Activated CD8-positive, alpha-beta T cell treated with anti-CD3 and anti-CD28 coated beads, Interleukin-2, amount 10 ng/mL, durations not matched to agents 7 days and 5 days (primary cell): ENCODE results near the gene INAFM1. TPM values are rescaled to one million over a fixed set of nuclear protein-coding genes. Genes with fewer than 3 reads are reported as not detected.
A peak's percentile ranks its signal among the peaks of the same experiment; 100 is the strongest.

Experiments
- ATAC-seq: fragments of 150-1000 bp; cut with Tn5 transposase; one replicate; pipeline ENCODE4 v1.10.0; 2021; ENCODE audit warnings: moderate library complexity
- CTCF ChIA-PET: fragments of 350-600 bp; sonication (Branson Sonifier 250); formaldehyde crosslinking; loops from one replicate; lab custom pipeline; 2021; ENCODE audit warnings: antibody characterized with exemption; lab: Charles Lee
- POLR2A ChIA-PET: fragments of 350-600 bp; sonication (Branson Sonifier 250); formaldehyde crosslinking; loops from one replicate; lab custom pipeline; 2021; ENCODE audit warnings: antibody characterized with exemption; lab: Charles Lee
- DNase-seq: peaks from one replicate; pipeline ENCODE4 v3.0.0-alpha.2; 2020
- H3K27ac Mint-ChIP-seq: one replicate; pipeline ENCODE4 v1.8.0; 2021; ENCODE audit warnings: mild to moderate bottlenecking, mixed read lengths
- H3K27me3 Mint-ChIP-seq: one replicate; pipeline ENCODE4 v1.8.0; 2021; ENCODE audit warnings: low read depth, mixed read lengths
- H3K36me3 Mint-ChIP-seq: one replicate; pipeline ENCODE4 v1.8.0; 2021; ENCODE audit warnings: low read depth, mixed read lengths
- H3K4me1 Mint-ChIP-seq: one replicate; pipeline ENCODE4 v1.8.0; 2021; ENCODE audit warnings: low read depth, mixed read lengths
- H3K4me3 Mint-ChIP-seq: one replicate; pipeline ENCODE4 v1.8.0; 2021; ENCODE audit warnings: mild to moderate bottlenecking, mixed read lengths
- H3K9me3 Mint-ChIP-seq: one replicate; pipeline ENCODE4 v1.8.0; 2022; ENCODE audit warnings: mixed read lengths; ENCODE audit not compliant: insufficient read depth
- total RNA-seq, 2 experiments: library from RNA; stranded (reverse); gene quantifications; one replicate each; pipeline ENCODE4 v1.2.3, GENCODE V29; 2021

The INAFM1 gene
- total RNA-seq, 2 experiments from 2014 or later, result 12.9 to 14.3 TPM

GRCh38 chr19:47230921-47231214, 43.8 kb upstream of the INAFM1 start, which contains the start of gene BBC3:
Gene BBC3, minus strand, starts transcription at chr19:47231199. Its CDS starts 2,768 bp downstream, at chr19:47228431.
- ChIA-PET POLR2A (no interaction called here), CTCF (no interaction called here)
- H3K27me3 Mint-ChIP-seq, result peaks cover 3% of the 10 kb centered on the region
- peak within 1 kb of the TSS; percentile 72 for H3K4me3 Mint-ChIP-seq
- H3K4me1 Mint-ChIP-seq, result peaks cover 28% of the 10 kb centered on the region
- H3K36me3 Mint-ChIP-seq, result peaks cover 6% of the 10 kb centered on the region
- H3K9me3 Mint-ChIP-seq, result no peaks in the 10 kb centered on the region
- peak within 1 kb of the TSS; percentile 87 for H3K27ac Mint-ChIP-seq
- ATAC-seq (no peak), DNase-seq (no peak)

- ChIA-PET POLR2A (interaction anchor here (0.8 to 1.5 kb wide), 5 partner anchors 8 to 120 kb away, joined by 3 to 12 read pairs (median 3); partner anchors contain the start of genes CCDC9 and ZC3H4), CTCF (interaction anchor here (1.4 to 4.7 kb wide), 4 partner anchors 13 to 86 kb away, joined by 4 to 58 read pairs (median 15); no protein-coding TSS in a partner anchor)
- DNase-seq, result peak; percentile 92
- Mint-ChIP-seq H3K27me3 (peaks cover 3% of the 10 kb centered on the region), H3K4me1 (peaks cover 28% of the 10 kb centered on the region), H3K27ac (peak overlapping the region; percentile 87), H3K4me3 (peak overlapping the region; percentile 72), H3K36me3 (peaks cover 6% of the 10 kb centered on the region), H3K9me3 (no peaks in the 10 kb centered on the region)
- peak; percentile 52 for ATAC-seq
Observed at GRCh38 chr19:47231215-47232054, 43.2 kb upstream of the INAFM1 start.

- ATAC-seq (no peak), DNase-seq (no peak)
- CTCF ChIA-PET, result interaction anchor here (0.9 to 4.7 kb wide), 6 partner anchors 11 to 87 kb away, joined by 4 to 58 read pairs (median 8); no protein-coding TSS in a partner anchor
- Mint-ChIP-seq H3K27me3 (peaks cover 3% of the 10 kb centered on the region), H3K27ac (peak overlapping the region; percentile 87), H3K36me3 (peaks cover 4% of the 10 kb centered on the region), H3K4me1 (peaks cover 20% of the 10 kb centered on the region), H3K9me3 (no peaks in the 10 kb centered on the region), H3K4me3 (peak overlapping the region; percentile 72)
- POLR2A ChIA-PET, result interaction anchor here (0.7 to 1.5 kb wide), 7 partner anchors 9 to 121 kb away, joined by 3 to 12 read pairs (median 3); partner anchors contain the start of genes CCDC9 and ZC3H4
Observed at GRCh38 chr19:47232422-47233211, 42.1 kb upstream of the INAFM1 start.

- Mint-ChIP-seq H3K4me1 (peaks cover 36% of the 10 kb centered on the region), H3K27me3 (peaks cover 3% of the 10 kb centered on the region), H3K4me3 (no peak overlapping the region), H3K9me3 (no peaks in the 10 kb centered on the region), H3K36me3 (peaks cover 4% of the 10 kb centered on the region), H3K27ac (no peak overlapping the region)
- CTCF ChIA-PET, result interaction anchor here (4.7 kb wide), 1 partner anchor 8 kb away, joined by 58 read pairs; no protein-coding TSS in a partner anchor
- DNase-seq (no peak), ATAC-seq (no peak)
- POLR2A ChIA-PET, result interaction anchor here (1.2 kb wide), 1 partner anchor 10 kb away, joined by 3 read pairs; no protein-coding TSS in a partner anchor
Observed at GRCh38 chr19:47236072-47236675, 38.5 kb upstream of the INAFM1 start.

GRCh38 chr19:47239152-47239551, 35.5 kb upstream of the INAFM1 start:
- Mint-ChIP-seq H3K27me3 (peaks cover 3% of the 10 kb centered on the region), H3K27ac (peak overlapping the region; percentile 80), H3K36me3 (no peaks in the 10 kb centered on the region), H3K4me3 (peak overlapping the region; percentile 67), H3K9me3 (no peaks in the 10 kb centered on the region), H3K4me1 (peaks cover 29% of the 10 kb centered on the region)
- no peak for ATAC-seq
- ChIA-PET CTCF (interaction anchor here (1.1 to 2.8 kb wide), 4 partner anchors 8 to 108 kb away, joined by 3 to 16 read pairs (median 4); partner anchors contain the start of gene SAE1), POLR2A (interaction anchor here (0.7 to 1.5 kb wide), 3 partner anchors 11 to 81 kb away, joined by 3 to 6 read pairs (median 4); no protein-coding TSS in a partner anchor)
- DNase-seq, result peak; percentile 40

GRCh38 chr19:47239610-47240296, 34.9 kb upstream of the INAFM1 start:
- H3K27ac Mint-ChIP-seq, result peak overlapping the region; percentile 45

GRCh38 chr19:47240556-47240955, 34.1 kb upstream of the INAFM1 start:
- POLR2A ChIA-PET, result interaction anchor here (1.1 kb wide), 1 partner anchor 14 kb away, joined by 7 read pairs; no protein-coding TSS in a partner anchor
- ATAC-seq (no peak), DNase-seq (no peak)
- Mint-ChIP-seq H3K27ac (no peak overlapping the region), H3K27me3 (no peaks in the 10 kb centered on the region), H3K4me1 (peaks cover 42% of the 10 kb centered on the region), H3K9me3 (no peaks in the 10 kb centered on the region), H3K36me3 (no peaks in the 10 kb centered on the region), H3K4me3 (peak overlapping the region; percentile 42)
- CTCF ChIA-PET, result interaction anchor here (1.0 kb wide), 2 partner anchors 15 to 30 kb away, joined by 4 read pairs; no protein-coding TSS in a partner anchor

More at GRCh38 chr19:47239610-47240296, 34.9 kb upstream of the INAFM1 start:
- POLR2A ChIA-PET, result interaction anchor here (0.7 kb wide), 1 partner anchor 12 kb away, joined by 4 read pairs; no protein-coding TSS in a partner anchor
- CTCF ChIA-PET, result interaction anchor here (1.1 to 2.8 kb wide), 4 partner anchors 8 to 109 kb away, joined by 3 to 16 read pairs (median 4); partner anchors contain the start of gene SAE1
- ATAC-seq (peak; percentile 26), DNase-seq (peak; percentile 66)
- no peaks in the 10 kb centered on the region for H3K36me3 Mint-ChIP-seq
- H3K4me3 Mint-ChIP-seq, result peak overlapping the region; percentile 42
- no peaks in the 10 kb centered on the region for H3K9me3 Mint-ChIP-seq
- peaks cover 35% of the 10 kb centered on the region for H3K4me1 Mint-ChIP-seq
- H3K27me3 Mint-ChIP-seq, result peaks cover 3% of the 10 kb centered on the region

- no peaks in the 10 kb centered on the region for H3K36me3 Mint-ChIP-seq
Observed at GRCh38 chr19:47240996-47241918, 33.4 kb upstream of the INAFM1 start.

GRCh38 chr19:47241919-47242577, 32.6 kb upstream of the INAFM1 start:
- H3K27me3 Mint-ChIP-seq, result no peaks in the 10 kb centered on the region
- ChIA-PET POLR2A (interaction anchor here (3.0 kb wide), 1 partner anchor 15 kb away, joined by 44 read pairs; no protein-coding TSS in a partner anchor), CTCF (interaction anchor here (6.8 kb wide), 1 partner anchor 31 kb away, joined by 484 read pairs; no protein-coding TSS in a partner anchor)
- ATAC-seq (no peak), DNase-seq (no peak)
- no peak overlapping the region for H3K27ac Mint-ChIP-seq
- peaks cover 42% of the 10 kb centered on the region for H3K4me1 Mint-ChIP-seq
- no peak overlapping the region for H3K4me3 Mint-ChIP-seq
- H3K9me3 Mint-ChIP-seq, result no peaks in the 10 kb centered on the region
- no peaks in the 10 kb centered on the region for H3K36me3 Mint-ChIP-seq

More at GRCh38 chr19:47240996-47241918, 33.4 kb upstream of the INAFM1 start:
- peak; percentile 34 for ATAC-seq
- H3K27ac Mint-ChIP-seq, result no peak overlapping the region
- ChIA-PET POLR2A (interaction anchor here (1.1 kb wide), 1 partner anchor 15 kb away, joined by 7 read pairs; no protein-coding TSS in a partner anchor), CTCF (interaction anchor here (1.0 kb wide), 2 partner anchors 16 to 30 kb away, joined by 4 read pairs; no protein-coding TSS in a partner anchor)
- H3K27me3 Mint-ChIP-seq, result no peaks in the 10 kb centered on the region
- H3K4me3 Mint-ChIP-seq, result no peak overlapping the region
- peaks cover 42% of the 10 kb centered on the region for H3K4me1 Mint-ChIP-seq
- DNase-seq, result peak; percentile 92
- H3K9me3 Mint-ChIP-seq, result no peaks in the 10 kb centered on the region
